IPS DF 6.9 (cell line): ENCODE results near the gene OR52K1.

ENCODE experiments used
- DNase-seq: peaks from one replicate; pipeline ENCODE4 v3.0.0-alpha.2; 2013; ENCODE audit warnings: low read depth, low spot score
- H3K27ac ChIP-seq: one replicate; pipeline ENCODE4 v1.5.1; 2013; ENCODE audit warnings: low read length, control low read depth
- H3K27me3 ChIP-seq: 2 replicates; pipeline ENCODE4 v1.6.1; 2013; ENCODE audit warnings: mild to moderate bottlenecking, low read length; ENCODE audit not compliant: control insufficient read depth, insufficient read depth
- H3K36me3 ChIP-seq: 2 replicates; pipeline ENCODE4 v1.6.1; 2013; ENCODE audit warnings: low read length; ENCODE audit not compliant: control insufficient read depth, insufficient read depth
- H3K4me1 ChIP-seq: 2 replicates; pipeline ENCODE4 v1.6.1; 2013; ENCODE audit warnings: low read length; ENCODE audit not compliant: control insufficient read depth, insufficient read depth
- H3K4me3 ChIP-seq: 2 replicates; pipeline ENCODE4 v1.5.1; 2013; ENCODE audit warnings: mild to moderate bottlenecking, low read length
- H3K9me3 ChIP-seq: 2 replicates; pipeline ENCODE4 v1.6.1; 2013; ENCODE audit warnings: low read length, inconsistent platforms; ENCODE audit not compliant: control insufficient read depth, insufficient read depth
- WGBS: extraction: QIAGEN DNeasy Blood & Tissue Kit; methylation state at CpG from one replicate; pipeline ENCODE4 v1.1.7; 2013; ENCODE audit warnings: mixed read lengths, missing lambda C conversion rate; ENCODE audit not compliant: insufficient read length, insufficient coverage; 5-methylcytosine and 5-hydroxymethylcytosine counted together

The OR52K1 gene

GRCh38 chr11:4482445-4482844 lies at the start of gene OR52K1:
OR52K1 (plus strand) TSS chr11:4482646; CDS start chr11:4488901, 6,255 bp downstream.
- H3K4me1 ChIP-seq, result peaks cover 1% of the 10 kb centered on the region; the same call in 1 of the 2 replicates
- H3K27me3 ChIP-seq, result no peaks in the 10 kb centered on the region
- no peak within 1 kb of the TSS for H3K4me3 ChIP-seq
- H3K27ac ChIP-seq, result no peak within 1 kb of the TSS
- H3K36me3 ChIP-seq, result no peaks in the 10 kb centered on the region
- DNase-seq, result no peak
- H3K9me3 ChIP-seq, result no peaks in the 10 kb centered on the region
- no CpG with 5 or more reads among the region's 2 CpGs for WGBS

- Histone ChIP-seq H3K27me3 (no peaks in the 10 kb centered on the region), H3K4me1 (no peaks in the 10 kb centered on the region), H3K4me3 (no peak overlapping the region), H3K36me3 (no peaks in the 10 kb centered on the region), H3K9me3 (no peaks in the 10 kb centered on the region), H3K27ac (no peak overlapping the region)
- WGBS, result no CpG with 5 or more reads among the region's 2 CpGs
- no peak for DNase-seq
These were observed 48.6 kb upstream of the OR52K1 start for GRCh38 chr11:4433856-4434255.

- no peaks in the 10 kb centered on the region for H3K9me3 ChIP-seq
- H3K4me3 ChIP-seq, result no peak overlapping the region
- WGBS, result no CpG with 5 or more reads among the region's 1 CpG
- H3K27ac ChIP-seq, result no peak overlapping the region
- H3K36me3 ChIP-seq, result no peaks in the 10 kb centered on the region
- no peaks in the 10 kb centered on the region for H3K27me3 ChIP-seq
- no peaks in the 10 kb centered on the region for H3K4me1 ChIP-seq
- DNase-seq, result no peak
These were observed 46.0 kb upstream of the OR52K1 start for GRCh38 chr11:4436411-4436810.

- Histone ChIP-seq H3K27me3 (no peaks in the 10 kb centered on the region), H3K4me1 (no peaks in the 10 kb centered on the region), H3K36me3 (no peaks in the 10 kb centered on the region), H3K9me3 (no peaks in the 10 kb centered on the region), H3K4me3 (no peak overlapping the region), H3K27ac (no peak overlapping the region)
- no CpG with 5 or more reads among the region's 3 CpGs for WGBS
- no peak for DNase-seq
These were observed 40.9 kb upstream of the OR52K1 start for GRCh38 chr11:4441515-4441914.

GRCh38 chr11:4443232-4443891 lies 39.1 kb upstream of the OR52K1 start:
- WGBS, result no CpG with 5 or more reads among the region's 3 CpGs
- H3K9me3 ChIP-seq, result no peaks in the 10 kb centered on the region
- H3K27me3 ChIP-seq, result no peaks in the 10 kb centered on the region
- no peaks in the 10 kb centered on the region for H3K4me1 ChIP-seq
- H3K27ac ChIP-seq, result no peak overlapping the region
- DNase-seq, result no peak
- no peak overlapping the region for H3K4me3 ChIP-seq
- H3K36me3 ChIP-seq, result no peaks in the 10 kb centered on the region

GRCh38 chr11:4448995-4449394 lies 33.5 kb upstream of the OR52K1 start, which contains the start of gene OR52K2:
OR52K2 (plus strand) TSS chr11:4449295; CDS start chr11:4449340, 45 bp downstream.
- H3K4me1 ChIP-seq, result no peaks in the 10 kb centered on the region
- no peak within 1 kb of the TSS for H3K4me3 ChIP-seq
- no peaks in the 10 kb centered on the region for H3K36me3 ChIP-seq
- H3K9me3 ChIP-seq, result no peaks in the 10 kb centered on the region
- DNase-seq, result no peak
- no peaks in the 10 kb centered on the region for H3K27me3 ChIP-seq
- H3K27ac ChIP-seq, result no peak within 1 kb of the TSS

GRCh38 chr11:4453118-4453517 lies 29.3 kb upstream of the OR52K1 start:
- no peaks in the 10 kb centered on the region for H3K9me3 ChIP-seq
- no CpG with 5 or more reads among the region's 3 CpGs for WGBS
- H3K4me1 ChIP-seq, result no peaks in the 10 kb centered on the region
- H3K27me3 ChIP-seq, result no peaks in the 10 kb centered on the region
- H3K36me3 ChIP-seq, result no peaks in the 10 kb centered on the region
- no peak overlapping the region for H3K4me3 ChIP-seq
- no peak for DNase-seq
- H3K27ac ChIP-seq, result no peak overlapping the region

GRCh38 chr11:4454021-4454420 lies 28.4 kb upstream of the OR52K1 start:
- H3K36me3 ChIP-seq, result no peaks in the 10 kb centered on the region
- no peak overlapping the region for H3K4me3 ChIP-seq
- DNase-seq, result no peak
- no peaks in the 10 kb centered on the region for H3K4me1 ChIP-seq
- H3K27ac ChIP-seq, result no peak overlapping the region
- no peaks in the 10 kb centered on the region for H3K9me3 ChIP-seq
- H3K27me3 ChIP-seq, result no peaks in the 10 kb centered on the region

GRCh38 chr11:4455419-4455818 lies 27.0 kb upstream of the OR52K1 start:
- Histone ChIP-seq H3K27ac (no peak overlapping the region), H3K27me3 (no peaks in the 10 kb centered on the region), H3K4me1 (no peaks in the 10 kb centered on the region), H3K4me3 (no peak overlapping the region), H3K9me3 (no peaks in the 10 kb centered on the region), H3K36me3 (no peaks in the 10 kb centered on the region)
- no peak for DNase-seq
- no CpG with 5 or more reads among the region's 1 CpG for WGBS

- DNase-seq, result no peak
- Histone ChIP-seq H3K4me1 (no peaks in the 10 kb centered on the region), H3K27me3 (no peaks in the 10 kb centered on the region), H3K9me3 (no peaks in the 10 kb centered on the region), H3K36me3 (no peaks in the 10 kb centered on the region), H3K4me3 (no peak overlapping the region), H3K27ac (no peak overlapping the region)
- WGBS, result no CpG with 5 or more reads among the region's 4 CpGs
These were observed 22.9 kb upstream of the OR52K1 start for GRCh38 chr11:4459500-4459899.

GRCh38 chr11:4460151-4460550 lies 22.3 kb upstream of the OR52K1 start:
- DNase-seq, result no peak
- Histone ChIP-seq H3K4me3 (no peak overlapping the region), H3K9me3 (no peaks in the 10 kb centered on the region), H3K36me3 (no peaks in the 10 kb centered on the region), H3K4me1 (no peaks in the 10 kb centered on the region), H3K27ac (no peak overlapping the region), H3K27me3 (no peaks in the 10 kb centered on the region)
- no CpG with 5 or more reads among the region's 4 CpGs for WGBS
